RWPE2 (cell line): Measurements from ENCODE around the gene MBOAT2.

ENCODE experiments used
- ATAC-seq: fragments of 200-7000 bp; cut with Tn5 transposase; 3 replicates; pipeline ENCODE4 v1.9.1; 2021; ENCODE audit warnings: low read depth
- DNase-seq: peaks from one replicate; pipeline ENCODE4 v3.0.0-alpha.2; 2020; ENCODE audit warnings: low spot score
- H3K27ac ChIP-seq: fragments of 450-650 bp; 2 replicates; pipeline ENCODE4 v1.5.1; 2017; ENCODE audit warnings: mild to moderate bottlenecking; ENCODE audit not compliant: poor library complexity, severe bottlenecking
- H3K27me3 ChIP-seq: fragments of 250-450 bp; sonication (Bioruptor Pico); 2 replicates; pipeline ENCODE4 v1.5.1; 2021; ENCODE audit warnings: mild to moderate bottlenecking, moderate library complexity; ENCODE audit not compliant: insufficient read depth, poor library complexity, severe bottlenecking
- H3K36me3 ChIP-seq: fragments of 250-450 bp; sonication (Bioruptor Pico); 2 replicates; pipeline ENCODE4 v1.5.1; 2020; ENCODE audit warnings: low read depth, mild to moderate bottlenecking, moderate library complexity
- H3K4me1 ChIP-seq: fragments of 250-450 bp; sonication (Bioruptor Pico); 2 replicates; pipeline ENCODE4 v1.5.1; 2021; ENCODE audit warnings: mild to moderate bottlenecking, moderate library complexity; ENCODE audit not compliant: insufficient read depth, poor library complexity, severe bottlenecking
- H3K4me3 ChIP-seq: fragments of 250-450 bp; sonication (Bioruptor Pico); 2 replicates; pipeline ENCODE4 v1.5.1; 2021; ENCODE audit warnings: mild to moderate bottlenecking, moderate library complexity; ENCODE audit not compliant: severe bottlenecking
- H3K9me3 ChIP-seq: fragments of 250-450 bp; sonication (Bioruptor Pico); 2 replicates; pipeline ENCODE4 v1.5.1; 2021; ENCODE audit warnings: mild to moderate bottlenecking, moderate library complexity; ENCODE audit not compliant: severe bottlenecking
- CTCF ChIP-seq: fragments of 450-650 bp; IDR thresholded peaks from one replicate; pipeline ENCODE4 v1.5.1; 2017; ENCODE audit warnings: mild to moderate bottlenecking, moderate library complexity; ENCODE audit not compliant: poor library complexity, severe bottlenecking

MBOAT2 gene

GRCh38 chr2:8805278-8806210 is 197.9 kb downstream of the MBOAT2 start:
- no peak for TF ChIP-seq CTCF
- Histone ChIP-seq H3K36me3 (peaks cover 32% of the 10 kb centered on the region; the same call in 1 of the 2 replicates), H3K27ac (no peak overlapping the region), H3K27me3 (no peaks in the 10 kb centered on the region), H3K4me3 (no peak overlapping the region), H3K4me1 (peaks cover 7% of the 10 kb centered on the region), H3K9me3 (no peaks in the 10 kb centered on the region)
- DNase-seq: no peak
- no peak for ATAC-seq

GRCh38 chr2:8803658-8804379 is 199.7 kb downstream of the MBOAT2 start:
- peaks cover 36% of the 10 kb centered on the region for H3K36me3 ChIP-seq
- no peaks in the 10 kb centered on the region for H3K9me3 ChIP-seq
- H3K27me3 ChIP-seq: no peaks in the 10 kb centered on the region
- TF ChIP-seq CTCF: peak; percentile 31
- ATAC-seq: peak; percentile 99
- H3K27ac ChIP-seq: no peak overlapping the region
- no peak overlapping the region for H3K4me3 ChIP-seq
- peak; percentile 77 for DNase-seq
- peaks cover 7% of the 10 kb centered on the region for H3K4me1 ChIP-seq

GRCh38 chr2:8802741-8803140 is 200.7 kb downstream of the MBOAT2 start:
- DNase-seq (no peak), ATAC-seq (no peak)
- H3K4me3 ChIP-seq: no peak overlapping the region
- peaks cover 7% of the 10 kb centered on the region for H3K4me1 ChIP-seq
- no peak for TF ChIP-seq CTCF
- H3K27me3 ChIP-seq: no peaks in the 10 kb centered on the region
- H3K36me3 ChIP-seq: peaks cover 42% of the 10 kb centered on the region
- H3K9me3 ChIP-seq: no peaks in the 10 kb centered on the region
- no peak overlapping the region for H3K27ac ChIP-seq
